ENCODE results near the gene COPS2. TPM values are rescaled to one million over a fixed set of nuclear protein-coding genes. Genes with fewer than 3 reads are reported as not detected.

Gene COPS2
- total and polyA plus RNA-seq, 2 donors (not counting 1 experiment from before 2014, with no cell fraction given) = 13.8 to 47.8 TPM

DNA sequence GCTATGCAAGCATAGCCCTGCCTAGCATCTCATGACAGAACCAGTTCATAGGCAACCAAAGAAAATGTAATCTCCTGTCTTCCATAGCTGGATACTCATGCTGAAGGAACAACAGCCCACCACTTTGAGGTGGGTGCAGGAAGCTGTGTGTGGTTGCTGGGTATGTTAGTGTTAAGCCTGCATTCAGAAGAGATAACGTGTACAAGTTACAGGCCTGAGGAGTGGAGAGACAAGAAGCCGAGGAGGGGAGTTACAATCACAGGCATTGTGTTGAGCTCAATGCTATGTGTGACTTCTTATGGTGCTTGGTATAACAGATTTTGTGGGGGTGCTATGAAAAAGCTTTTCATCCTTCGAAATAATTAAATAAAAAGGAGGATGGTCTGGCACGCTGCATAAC is 66.4 kb downstream of the COPS2 start:
- WGBS (ENCODE audit: insufficient coverage) = 97% methylated on average over 3 of the region's 4 CpGs
- no peak for DNase-seq
- no peak overlapping the region for H3K4me3 Mint-ChIP-seq
- Histone ChIP-seq H4K20me1 (ENCODE audit: control insufficient read depth, insufficient read depth, low read length, poor library complexity, severe bottlenecking) (no peaks in the 10 kb centered on the region), H3K4me2 (replicated peaks; ENCODE audit: low read depth, low read length, poor library complexity, severe bottlenecking) (no peak overlapping the region), H3K9ac (ENCODE audit: low read length) (no peak overlapping the region), H3K27me3 (replicated peaks in 1 of 4; ENCODE audit: control extremely low read depth in 1 of 4, control insufficient read depth in 3 of 4, insufficient read depth in 4 of 4, low read length in 3 of 4) (no peaks in the 10 kb centered on the region), H3K4me3 (ENCODE audit: control extremely low read depth in 1 of 5, extremely low read depth in 1 of 5, insufficient read depth in 1 of 5, low read depth in 2 of 5, low read length in 4 of 5) (no peak overlapping the region), H3K4me1 (ENCODE audit: control insufficient read depth in 2 of 2, insufficient read depth in 2 of 2, low read length in 2 of 2) (no peaks in the 10 kb centered on the region), H3K36me3 (replicated peaks in 1 of 2; ENCODE audit: control extremely low read depth in 1 of 2, control insufficient read depth in 1 of 2, extremely low read depth in 1 of 2, insufficient read depth in 2 of 2, low read length in 1 of 2) (no peaks in the 10 kb centered on the region), H2AFZ (ENCODE audit: insufficient read depth, low read depth, low read length, poor library complexity, severe bottlenecking) (no peak overlapping the region), H3K79me2 (ENCODE audit: control insufficient read depth, insufficient read depth, low read length) (no peaks in the 10 kb centered on the region), H3K9me3 (ENCODE audit: control extremely low read depth in 1 of 3, control insufficient read depth in 2 of 3, insufficient read depth in 1 of 3, low read length in 2 of 3) (no peaks in the 10 kb centered on the region), H3K27ac (ENCODE audit: low read length in 2 of 2) (no peak overlapping the region)
- ATAC-seq (ENCODE audit: low read depth) = no peak
- no peaks in the 10 kb centered on the region for H3K9me3 Mint-ChIP-seq (ENCODE audit: insufficient read depth)
- no peaks in the 10 kb centered on the region for H3K27me3 Mint-ChIP-seq
- ChIA-PET POLR2A (no interaction called here), CTCF (no interaction called here)
- no peak for TF ChIP-seq EZH2 (IDR thresholded peaks at IDR 0.05; ENCODE audit: borderline replicate concordance, insufficient read depth, low read depth, low read length, poor library complexity, severe bottlenecking)
- TF ChIP-seq, protein P1, sequence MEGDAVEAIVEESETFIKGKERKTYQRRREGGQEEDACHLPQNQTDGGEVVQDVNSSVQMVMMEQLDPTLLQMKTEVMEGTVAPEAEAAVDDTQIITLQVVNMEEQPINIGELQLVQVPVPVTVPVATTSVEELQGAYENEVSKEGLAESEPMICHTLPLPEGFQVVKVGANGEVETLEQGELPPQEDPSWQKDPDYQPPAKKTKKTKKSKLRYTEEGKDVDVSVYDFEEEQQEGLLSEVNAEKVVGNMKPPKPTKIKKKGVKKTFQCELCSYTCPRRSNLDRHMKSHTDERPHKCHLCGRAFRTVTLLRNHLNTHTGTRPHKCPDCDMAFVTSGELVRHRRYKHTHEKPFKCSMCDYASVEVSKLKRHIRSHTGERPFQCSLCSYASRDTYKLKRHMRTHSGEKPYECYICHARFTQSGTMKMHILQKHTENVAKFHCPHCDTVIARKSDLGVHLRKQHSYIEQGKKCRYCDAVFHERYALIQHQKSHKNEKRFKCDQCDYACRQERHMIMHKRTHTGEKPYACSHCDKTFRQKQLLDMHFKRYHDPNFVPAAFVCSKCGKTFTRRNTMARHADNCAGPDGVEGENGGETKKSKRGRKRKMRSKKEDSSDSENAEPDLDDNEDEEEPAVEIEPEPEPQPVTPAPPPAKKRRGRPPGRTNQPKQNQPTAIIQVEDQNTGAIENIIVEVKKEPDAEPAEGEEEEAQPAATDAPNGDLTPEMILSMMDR (IDR thresholded peaks at IDR 0.05) = no peak
- intact Hi-C loops (cut with micrococcal nuclease) = no loop called here
- H3K27ac Mint-ChIP-seq = no peak overlapping the region
- no peaks in the 10 kb centered on the region for H3K4me1 Mint-ChIP-seq

DNA sequence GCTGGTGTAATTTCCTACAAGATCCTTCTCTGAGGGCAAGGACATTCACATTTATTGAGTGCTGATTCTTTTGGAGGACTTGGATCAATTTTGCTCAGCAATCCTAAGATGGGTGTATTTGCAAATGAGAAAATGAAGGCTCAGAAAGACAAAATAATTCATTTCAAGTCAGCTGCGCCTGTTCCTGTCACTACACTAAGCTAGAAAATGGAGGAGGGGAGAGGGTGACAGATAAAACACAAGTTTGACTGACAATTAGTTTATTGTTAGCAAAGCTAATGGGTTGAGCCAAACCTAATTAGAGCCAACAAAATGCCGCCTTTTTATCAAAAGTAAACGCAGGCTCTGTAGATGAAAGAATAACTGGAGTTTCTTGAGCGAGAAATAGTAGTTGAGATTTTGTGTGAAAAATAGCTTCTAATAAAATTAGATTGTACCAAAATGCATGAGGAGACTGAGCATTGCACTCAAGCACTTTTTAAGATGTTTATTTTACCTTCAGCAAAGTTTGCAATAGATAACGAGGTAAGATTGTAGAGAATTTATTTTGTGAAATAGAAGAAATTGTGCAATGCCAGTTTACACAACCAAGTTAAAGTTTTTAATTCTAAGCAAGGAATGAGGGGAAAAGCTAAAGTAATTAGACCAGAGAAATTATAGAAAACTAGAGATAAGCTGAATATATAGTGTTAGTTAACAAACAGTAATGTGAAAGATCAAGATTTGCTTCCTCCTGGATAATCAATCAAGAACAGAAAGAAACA is 69.5 kb downstream of the COPS2 start:
- H3K4me3 ChIP-seq (ENCODE audit: control extremely low read depth in 1 of 5, extremely low read depth in 1 of 5, insufficient read depth in 1 of 5, low read depth in 2 of 5, low read length in 4 of 5) = no peak overlapping the region
- ChIA-PET CTCF (no interaction called here), POLR2A (no interaction called here)
- no peak for TF ChIP-seq EZH2 (IDR thresholded peaks at IDR 0.05; ENCODE audit: borderline replicate concordance, insufficient read depth, low read depth, low read length, poor library complexity, severe bottlenecking)
- TF ChIP-seq, protein P1 (IDR thresholded peaks at IDR 0.05) = no peak
- Mint-ChIP-seq H3K27me3 (no peaks in the 10 kb centered on the region), H3K4me1 (no peaks in the 10 kb centered on the region), H3K27ac (no peak overlapping the region), H3K9me3 (ENCODE audit: insufficient read depth) (no peaks in the 10 kb centered on the region), H3K4me3 (no peak overlapping the region)
- ATAC-seq (ENCODE audit: low read depth) = no peak
- DNase-seq = no peak
- no peaks in the 10 kb centered on the region for H4K20me1 ChIP-seq (ENCODE audit: control insufficient read depth, insufficient read depth, low read length, poor library complexity, severe bottlenecking)
- H3K79me2 ChIP-seq (ENCODE audit: control insufficient read depth, insufficient read depth, low read length) = no peaks in the 10 kb centered on the region
- H2AFZ ChIP-seq (ENCODE audit: insufficient read depth, low read depth, low read length, poor library complexity, severe bottlenecking) = no peak overlapping the region
- 100% methylated on average over 2 of the region's 5 CpGs for WGBS (ENCODE audit: insufficient coverage)
- H3K4me2 ChIP-seq (replicated peaks; ENCODE audit: low read depth, low read length, poor library complexity, severe bottlenecking) = no peak overlapping the region
- no peaks in the 10 kb centered on the region for H3K9me3 ChIP-seq (ENCODE audit: control extremely low read depth in 1 of 3, control insufficient read depth in 2 of 3, insufficient read depth in 1 of 3, low read length in 2 of 3)
- H3K36me3 ChIP-seq (replicated peaks in 1 of 2; ENCODE audit: control extremely low read depth in 1 of 2, control insufficient read depth in 1 of 2, extremely low read depth in 1 of 2, insufficient read depth in 2 of 2, low read length in 1 of 2) = no peaks in the 10 kb centered on the region
- intact Hi-C loops (cut with micrococcal nuclease) = no loop called here
- no peaks in the 10 kb centered on the region for H3K4me1 ChIP-seq (ENCODE audit: control insufficient read depth in 2 of 2, insufficient read depth in 2 of 2, low read length in 2 of 2)
- H3K27ac ChIP-seq (ENCODE audit: low read length in 2 of 2) = no peak overlapping the region
- H3K9ac ChIP-seq (ENCODE audit: low read length) = no peak overlapping the region
- H3K27me3 ChIP-seq (replicated peaks in 1 of 4; ENCODE audit: control extremely low read depth in 1 of 4, control insufficient read depth in 3 of 4, insufficient read depth in 4 of 4, low read length in 3 of 4) = no peaks in the 10 kb centered on the region

All from B cell (primary cell).